OCI-LY3 (cell line): ENCODE measurements around the gene GRIN3A.
A peak's percentile ranks its signal among the peaks of the same experiment; 100 is the strongest.

Experiments used
- H2AFZ ChIP-seq: fragments of 200-600, 300-600 bp; shearing (Covaris generic); 2 replicates; pipeline ENCODE4 v1.6.0; 2014; ENCODE audit warnings: antibody characterized with exemption, low read depth, low read length
- H3K27ac ChIP-seq: fragments of 200-600, 300-600 bp; sonication (generic); 2 replicates; pipeline ENCODE4 v1.5.1; 2014; ENCODE audit warnings: mild to moderate bottlenecking, low read length, moderate library complexity, mixed read lengths
- H3K27me3 ChIP-seq: fragments of 200-600, 300-600 bp; sonication (generic); 2 replicates; pipeline ENCODE4 v1.6.1; 2014; ENCODE audit warnings: low read depth, low read length, mixed read lengths
- H3K36me3 ChIP-seq: fragments of 200-600, 300-600 bp; sonication (generic); replicated peaks from 2 replicates; pipeline ENCODE3; 2014; ENCODE audit warnings: low read depth, low read length, mixed read lengths
- H3K4me1 ChIP-seq: fragments of 300-600, 200-600 bp; sonication (generic); 2 replicates; pipeline ENCODE4 v1.6.1; 2014; ENCODE audit warnings: low read length, mixed read lengths
- H3K4me2 ChIP-seq: fragments of 200-600, 300-600 bp; sonication (generic); 2 replicates; pipeline ENCODE4 v1.6.1; 2014; ENCODE audit warnings: low read length, mixed read lengths
- H3K4me3 ChIP-seq: fragments of 300-600, 200-600 bp; sonication (generic); 2 replicates; pipeline ENCODE4 v1.5.1; 2014; ENCODE audit warnings: antibody characterized with exemption, mild to moderate bottlenecking, low read length, moderate library complexity
- H3K79me2 ChIP-seq: fragments of 300-600, 200-600 bp; shearing (Covaris generic); 2 replicates; pipeline ENCODE4 v1.6.1; 2014; ENCODE audit warnings: mild to moderate bottlenecking, low read length, mixed read lengths
- H3K9ac ChIP-seq: fragments of 300-600, 200-600 bp; shearing (Covaris generic); 2 replicates; pipeline ENCODE4 v1.6.0; 2014; ENCODE audit warnings: mild to moderate bottlenecking, low read length, moderate library complexity
- H3K9me3 ChIP-seq: fragments of 200-600, 300-600 bp; shearing (Covaris generic); 2 replicates; pipeline ENCODE4 v1.6.1; 2014; ENCODE audit warnings: low read length, mixed read lengths; ENCODE audit not compliant: insufficient read depth
- H4K20me1 ChIP-seq: fragments of 200-600, 300-600 bp; sonication (generic); 2 replicates; pipeline ENCODE4 v1.6.1; 2016; ENCODE audit warnings: low read length, mixed read lengths; ENCODE audit not compliant: insufficient read depth
- CTCF ChIP-seq: fragments of 200-600, 300-600 bp; sonication (generic); IDR thresholded peaks from 2 replicates; pipeline ENCODE4 v1.5.1; 2014; ENCODE audit warnings: antibody characterized with exemption, low read length, low read depth
- EZH2phosphoT487 ChIP-seq: fragments of 200-600 bp; shearing (Covaris generic); IDR thresholded peaks from 2 replicates; pipeline ENCODE4 v1.6.1; 2018; ENCODE audit warnings: antibody characterized with exemption, mixed run types, low read depth

Gene GRIN3A

GRCh38 chr9:101711330-101711941, 27.0 kb downstream of the GRIN3A start:
- H2AFZ ChIP-seq, result no peak overlapping the region
- peaks cover 6% of the 10 kb centered on the region for H3K4me1 ChIP-seq
- no peaks in the 10 kb centered on the region for H4K20me1 ChIP-seq
- TF ChIP-seq CTCF, result peak; percentile 81
- TF ChIP-seq EZH2phosphoT487, result no peak
- no peaks in the 10 kb centered on the region for H3K9me3 ChIP-seq
- no peak overlapping the region for H3K4me2 ChIP-seq
- no peaks in the 10 kb centered on the region for H3K79me2 ChIP-seq
- H3K4me3 ChIP-seq, result no peak overlapping the region
- peaks cover 9% of the 10 kb centered on the region for H3K27me3 ChIP-seq
- no peaks in the 10 kb centered on the region for H3K36me3 ChIP-seq
- H3K9ac ChIP-seq, result no peak overlapping the region
- H3K27ac ChIP-seq, result no peak overlapping the region

GRCh38 chr9:101708855-101709254, 29.6 kb downstream of the GRIN3A start:
- Histone ChIP-seq H3K27ac (no peak overlapping the region), H3K9ac (no peak overlapping the region), H3K4me2 (no peak overlapping the region), H3K4me3 (no peak overlapping the region), H3K79me2 (no peaks in the 10 kb centered on the region), H3K4me1 (peaks cover 9% of the 10 kb centered on the region), H2AFZ (no peak overlapping the region), H3K27me3 (peaks cover 5% of the 10 kb centered on the region), H3K9me3 (no peaks in the 10 kb centered on the region), H3K36me3 (no peaks in the 10 kb centered on the region), H4K20me1 (no peaks in the 10 kb centered on the region)
- TF ChIP-seq CTCF (no peak), EZH2phosphoT487 (no peak)

GRCh38 chr9:101707721-101708120, 30.7 kb downstream of the GRIN3A start:
- peaks cover 4% of the 10 kb centered on the region for H3K27me3 ChIP-seq
- H3K36me3 ChIP-seq, result no peaks in the 10 kb centered on the region
- H3K27ac ChIP-seq, result no peak overlapping the region
- H3K9me3 ChIP-seq, result no peaks in the 10 kb centered on the region
- H3K79me2 ChIP-seq, result no peaks in the 10 kb centered on the region
- no peak overlapping the region for H3K4me2 ChIP-seq
- H3K9ac ChIP-seq, result no peak overlapping the region
- peaks cover 12% of the 10 kb centered on the region for H3K4me1 ChIP-seq
- no peak for TF ChIP-seq CTCF
- no peak for TF ChIP-seq EZH2phosphoT487
- H3K4me3 ChIP-seq, result no peak overlapping the region
- no peak overlapping the region for H2AFZ ChIP-seq
- no peaks in the 10 kb centered on the region for H4K20me1 ChIP-seq

- H3K9ac ChIP-seq, result no peak overlapping the region
- H3K79me2 ChIP-seq, result no peaks in the 10 kb centered on the region
- H3K36me3 ChIP-seq, result no peaks in the 10 kb centered on the region
- peaks cover 12% of the 10 kb centered on the region for H3K4me1 ChIP-seq
- no peak overlapping the region for H3K27ac ChIP-seq
- no peak overlapping the region for H3K4me3 ChIP-seq
- H4K20me1 ChIP-seq, result no peaks in the 10 kb centered on the region
- no peaks in the 10 kb centered on the region for H3K9me3 ChIP-seq
- H2AFZ ChIP-seq, result no peak overlapping the region
- H3K27me3 ChIP-seq, result no peaks in the 10 kb centered on the region; the same call in 1 of the 2 replicates
- H3K4me2 ChIP-seq, result no peak overlapping the region
- TF ChIP-seq CTCF (no peak), EZH2phosphoT487 (no peak)
Observed at GRCh38 chr9:101706997-101707396, 31.4 kb downstream of the GRIN3A start.
